Activated naive CD4-positive, alpha-beta T cell (primary cell): ENCODE data around the gene CAVIN2.
"Not testable (repeated sequence)": the region's sequence is repeated elsewhere in the genome, so short reads cannot be mapped to it uniquely, and the experiment has no call there.

Experiments
- DNase-seq, 4 experiments: peaks; one replicate each; lab custom pipeline; 2025; lab: John Stamatoyannopoulos, UW

CAVIN2 gene

DNA sequence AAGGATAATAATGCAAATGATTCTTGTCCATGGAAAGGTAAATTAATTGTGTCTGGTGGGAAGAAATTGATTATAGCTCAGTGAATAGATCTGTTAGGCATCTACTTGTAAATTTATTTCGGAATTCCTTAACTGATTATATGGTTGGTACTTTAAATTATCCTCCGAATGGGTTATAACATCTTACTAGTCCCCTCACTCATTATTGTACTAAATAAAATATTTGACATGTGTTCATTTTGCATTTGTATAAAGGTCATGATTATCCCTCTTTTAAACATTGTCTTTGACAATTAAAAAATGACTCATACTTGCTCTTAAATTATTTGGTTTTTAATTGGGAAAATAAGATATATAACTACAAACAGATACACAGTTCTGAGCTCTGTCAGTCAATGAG is 47.4 kb downstream of the CAVIN2 start:
- DNase-seq, result no peak

DNA sequence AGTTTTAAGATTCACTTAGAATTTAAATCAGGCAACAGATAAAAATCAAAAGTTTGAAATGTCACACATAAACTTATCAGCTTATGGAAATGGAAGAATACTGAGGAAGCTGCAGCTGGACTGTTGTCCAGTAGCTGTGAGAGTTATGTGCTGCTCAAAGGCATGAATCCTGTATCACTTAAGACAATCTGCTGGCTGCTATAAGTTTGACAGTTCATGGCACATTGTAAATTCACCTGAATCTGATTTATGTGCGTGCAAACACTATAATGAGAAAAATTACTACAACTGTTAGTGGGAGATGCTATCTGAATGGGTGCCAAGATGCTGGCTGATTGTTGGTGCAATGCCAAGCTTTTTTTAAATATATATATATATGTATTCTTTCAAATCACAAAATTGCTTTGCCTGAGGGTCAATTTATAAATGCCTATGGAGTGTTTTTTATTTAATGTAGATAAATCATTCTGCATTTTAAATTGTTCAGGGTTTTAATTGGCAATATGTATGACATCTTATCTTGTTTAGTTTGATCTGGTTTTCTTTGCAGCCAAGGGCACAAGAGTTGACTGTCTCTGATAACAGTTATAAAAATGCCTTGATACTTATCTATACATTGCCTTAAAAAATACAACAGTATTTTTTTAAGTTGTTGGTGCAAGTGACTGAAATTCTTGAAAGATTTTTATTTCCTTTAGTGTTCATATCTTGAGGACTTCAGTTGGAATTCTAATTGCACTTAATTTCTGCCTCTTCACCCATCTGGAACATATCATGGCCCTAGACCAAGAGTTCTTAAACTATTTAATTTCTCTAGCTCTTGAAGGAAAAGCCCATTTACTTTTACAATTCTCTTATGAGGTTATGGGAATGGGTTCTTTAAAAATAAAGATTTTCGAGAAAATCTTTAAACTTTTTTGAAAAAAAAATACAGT is 48.7 kb downstream of the CAVIN2 start:
- DNase-seq, result no peak

DNA sequence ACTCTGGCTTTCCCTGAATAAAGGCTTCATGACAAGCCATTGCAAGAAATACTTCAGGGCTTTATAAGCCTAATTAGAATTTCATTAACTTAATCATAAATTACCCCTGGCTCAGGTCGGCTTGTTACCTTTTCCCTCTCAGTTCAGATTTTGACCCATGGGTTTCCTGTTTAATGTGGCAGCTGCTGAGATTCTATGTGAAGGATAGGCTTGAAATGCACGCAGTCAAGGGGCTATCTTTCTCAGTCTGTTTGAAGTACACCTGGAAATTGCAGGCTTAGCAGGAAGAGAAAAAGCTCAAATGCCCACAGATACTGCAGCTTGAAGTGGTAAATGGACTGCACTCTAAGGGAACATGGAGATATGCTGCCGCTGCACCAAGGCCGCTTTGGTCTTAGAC is 49.4 kb downstream of the CAVIN2 start:
- DNase-seq, result no peak

DNA sequence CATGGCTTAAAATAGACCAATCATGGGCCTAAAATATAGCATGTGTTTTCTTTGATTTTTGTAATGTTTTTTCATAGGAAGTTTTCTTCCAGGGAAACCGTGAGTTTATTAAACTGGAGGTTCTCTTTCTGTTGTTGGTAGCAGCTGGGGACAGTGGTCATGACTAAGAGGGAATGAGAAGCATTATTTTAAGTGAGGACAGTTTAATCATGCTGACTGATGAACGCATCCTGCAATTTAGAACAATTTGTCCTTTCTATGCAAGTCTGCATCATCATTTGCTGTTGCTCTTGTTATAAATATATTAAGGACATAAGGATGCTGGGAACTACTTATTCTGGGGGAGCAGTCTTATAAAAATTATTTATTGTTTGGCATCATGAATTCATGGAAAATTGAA is 51.2 kb downstream of the CAVIN2 start:
- DNase-seq, result no peak

DNA sequence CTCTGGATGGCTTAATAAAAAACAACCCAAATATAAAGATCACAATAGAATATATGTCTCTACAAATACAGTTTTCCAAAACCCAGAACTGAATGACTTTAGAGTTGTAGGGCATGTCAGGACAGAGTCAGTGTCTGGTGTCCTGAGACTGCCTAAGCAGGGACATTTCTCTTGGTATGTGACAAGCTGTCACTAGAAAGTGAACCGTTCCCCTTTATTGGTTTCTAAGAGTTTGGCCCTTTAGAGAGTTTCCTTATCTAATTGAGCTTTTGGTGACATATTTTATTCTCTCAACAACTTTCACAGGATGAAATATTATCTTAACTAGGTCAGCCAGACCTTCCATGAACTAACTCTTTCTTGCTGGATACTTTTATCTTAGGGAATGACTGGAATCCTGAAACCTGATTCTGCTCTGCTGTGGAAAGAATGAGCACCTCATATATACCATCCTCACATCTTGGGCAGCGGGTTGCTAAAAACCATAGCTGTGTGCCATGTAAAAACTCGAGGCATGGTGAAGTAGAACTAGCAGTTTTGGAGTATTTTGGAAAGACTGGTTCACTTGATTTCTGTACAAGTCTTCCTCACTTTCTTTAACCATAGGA is 54.8 kb downstream of the CAVIN2 start:
- no peak for DNase-seq

DNA sequence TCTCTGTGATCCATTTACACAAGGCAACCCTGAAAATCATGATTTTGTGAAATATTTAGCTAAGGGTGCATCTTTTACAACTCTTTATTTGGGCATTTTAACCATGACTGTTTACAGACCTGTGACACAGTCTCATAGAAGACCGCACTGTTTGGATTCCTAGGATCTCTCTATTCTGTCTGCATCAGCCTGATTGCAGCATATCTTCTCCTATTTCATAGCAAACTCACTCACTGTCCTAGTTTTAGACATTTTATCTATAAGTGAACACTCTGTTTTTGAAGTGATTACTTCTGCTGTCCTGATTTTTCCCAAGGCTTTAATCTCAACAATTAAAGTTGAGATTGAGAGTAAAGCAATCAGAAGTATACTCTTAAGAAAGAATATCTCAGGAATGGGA is 56.2 kb downstream of the CAVIN2 start:
- no peak for DNase-seq

DNA sequence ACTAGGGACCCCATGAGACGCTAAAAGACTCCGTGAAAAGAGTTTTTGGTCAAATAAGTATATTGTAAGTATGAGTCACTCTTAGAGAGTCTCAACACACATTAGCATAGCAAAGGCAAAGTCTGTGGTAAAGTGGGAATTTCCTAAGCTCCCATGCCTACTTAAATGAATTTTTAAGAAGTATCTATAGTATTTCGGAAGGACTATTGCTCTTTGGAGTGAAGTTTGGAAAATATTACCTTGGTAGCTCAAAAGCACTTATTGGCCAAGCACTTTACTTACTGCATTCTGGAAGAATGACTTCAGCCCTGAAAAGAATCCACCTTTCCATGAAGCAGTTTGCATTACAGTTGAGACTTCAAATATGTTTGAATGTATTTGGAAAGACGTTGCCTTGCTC is 57.1 kb downstream of the CAVIN2 start:
- no peak for DNase-seq

DNA sequence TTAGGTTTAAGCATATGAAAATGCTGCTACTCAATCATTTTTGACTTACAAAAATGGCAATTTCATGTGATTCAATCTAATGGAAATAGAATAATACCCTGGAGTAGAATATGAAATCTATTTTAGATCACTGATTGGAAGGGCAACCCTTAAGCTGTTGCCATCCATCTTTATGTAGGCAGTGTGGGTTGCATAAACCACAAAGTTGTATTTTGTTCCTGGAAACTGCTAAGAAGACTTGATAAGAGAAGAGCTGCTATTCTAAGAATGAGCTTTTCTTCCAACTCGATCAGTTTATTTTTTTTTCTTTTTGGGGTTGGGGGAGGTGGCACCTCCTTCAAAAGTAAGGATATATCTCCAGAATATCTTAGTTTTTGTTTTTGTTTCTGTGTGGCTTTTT is 60.2 kb downstream of the CAVIN2 start:
- no peak for DNase-seq

DNA sequence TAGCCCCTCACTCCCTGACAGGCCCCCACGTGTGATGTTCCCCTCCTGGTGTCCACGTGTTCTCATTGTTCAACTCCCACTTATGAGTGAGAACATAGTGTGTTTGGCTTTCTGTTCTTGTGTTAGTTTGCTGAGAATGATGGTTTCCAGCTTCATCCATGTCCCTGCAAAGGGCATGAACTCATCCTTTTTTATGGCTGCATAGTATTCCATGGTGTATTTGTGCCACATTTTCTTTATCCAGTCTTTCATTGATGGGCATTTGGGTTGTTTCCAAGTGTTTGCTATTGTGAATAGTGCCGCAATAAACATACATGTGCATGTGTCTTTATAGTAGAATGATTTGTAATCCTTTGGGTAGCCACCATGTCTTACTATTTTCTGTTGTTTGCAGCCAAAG is 61.2 kb downstream of the CAVIN2 start:
- DNase-seq, result not testable (repeated sequence)
